ENCODE data around the gene CEP104. TPM values are rescaled to one million over a fixed set of nuclear protein-coding genes. Genes with fewer than 3 reads are reported as not detected.
A peak's percentile ranks its signal among the peaks of the same experiment; 100 is the strongest.

Gene CEP104
- total RNA-seq, 1 donor from 2014 or later = 43.8 TPM

DNA sequence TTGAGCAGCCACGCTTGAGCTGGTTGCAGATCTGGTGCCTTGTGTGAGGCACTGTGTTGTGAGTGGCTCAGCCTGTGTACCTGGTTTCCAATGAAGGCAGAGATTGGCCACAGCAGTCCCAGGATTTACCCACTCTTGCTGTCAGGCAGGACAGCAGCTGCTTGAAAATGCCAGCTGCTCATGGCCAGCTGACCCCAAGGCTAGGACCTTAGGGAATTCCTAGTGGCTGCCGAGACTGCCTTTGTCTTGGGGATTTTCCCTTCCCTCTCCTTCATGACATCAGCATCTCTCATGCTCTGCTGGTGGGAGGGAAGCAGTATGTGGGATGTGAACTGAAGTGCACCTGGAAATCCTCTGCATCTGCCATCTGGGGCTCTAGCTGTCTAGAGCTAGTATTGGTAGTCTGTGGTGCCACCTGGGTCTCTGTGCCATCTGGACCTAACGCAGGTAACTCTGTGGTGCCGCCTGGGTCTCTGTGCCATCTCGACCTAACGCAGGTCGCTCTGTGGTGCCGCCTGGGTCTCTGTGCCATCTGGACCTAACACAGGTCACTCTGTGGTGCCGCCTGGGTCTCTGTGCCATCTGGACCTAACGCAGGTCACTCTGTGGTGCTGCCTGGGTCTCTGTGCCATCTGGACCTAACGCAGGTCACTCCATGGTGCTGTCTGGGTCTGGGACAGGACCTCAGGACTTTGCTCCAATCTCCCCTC, 56.9 kb downstream of the CEP104 start:
- no peak overlapping the region for H3K4me3 Mint-ChIP-seq (ENCODE audit: low read depth)
- peaks cover 4% of the 10 kb centered on the region for H3K9me3 Mint-ChIP-seq (ENCODE audit: low read depth)
- DNase-seq (ENCODE audit: low spot score, unreplicated experiment) = no peak
- no peaks in the 10 kb centered on the region for H3K36me3 Mint-ChIP-seq (ENCODE audit: insufficient read depth)
- TF ChIP-seq, protein P1, sequence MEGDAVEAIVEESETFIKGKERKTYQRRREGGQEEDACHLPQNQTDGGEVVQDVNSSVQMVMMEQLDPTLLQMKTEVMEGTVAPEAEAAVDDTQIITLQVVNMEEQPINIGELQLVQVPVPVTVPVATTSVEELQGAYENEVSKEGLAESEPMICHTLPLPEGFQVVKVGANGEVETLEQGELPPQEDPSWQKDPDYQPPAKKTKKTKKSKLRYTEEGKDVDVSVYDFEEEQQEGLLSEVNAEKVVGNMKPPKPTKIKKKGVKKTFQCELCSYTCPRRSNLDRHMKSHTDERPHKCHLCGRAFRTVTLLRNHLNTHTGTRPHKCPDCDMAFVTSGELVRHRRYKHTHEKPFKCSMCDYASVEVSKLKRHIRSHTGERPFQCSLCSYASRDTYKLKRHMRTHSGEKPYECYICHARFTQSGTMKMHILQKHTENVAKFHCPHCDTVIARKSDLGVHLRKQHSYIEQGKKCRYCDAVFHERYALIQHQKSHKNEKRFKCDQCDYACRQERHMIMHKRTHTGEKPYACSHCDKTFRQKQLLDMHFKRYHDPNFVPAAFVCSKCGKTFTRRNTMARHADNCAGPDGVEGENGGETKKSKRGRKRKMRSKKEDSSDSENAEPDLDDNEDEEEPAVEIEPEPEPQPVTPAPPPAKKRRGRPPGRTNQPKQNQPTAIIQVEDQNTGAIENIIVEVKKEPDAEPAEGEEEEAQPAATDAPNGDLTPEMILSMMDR (IDR thresholded peaks at IDR 0.05; ENCODE audit: unreplicated experiment) = no peak
- no peak overlapping the region for H3K27ac Mint-ChIP-seq
- peaks cover 11% of the 10 kb centered on the region for H3K4me1 Mint-ChIP-seq (ENCODE audit: low read depth)
- peaks cover 38% of the 10 kb centered on the region for H3K27me3 Mint-ChIP-seq

DNA sequence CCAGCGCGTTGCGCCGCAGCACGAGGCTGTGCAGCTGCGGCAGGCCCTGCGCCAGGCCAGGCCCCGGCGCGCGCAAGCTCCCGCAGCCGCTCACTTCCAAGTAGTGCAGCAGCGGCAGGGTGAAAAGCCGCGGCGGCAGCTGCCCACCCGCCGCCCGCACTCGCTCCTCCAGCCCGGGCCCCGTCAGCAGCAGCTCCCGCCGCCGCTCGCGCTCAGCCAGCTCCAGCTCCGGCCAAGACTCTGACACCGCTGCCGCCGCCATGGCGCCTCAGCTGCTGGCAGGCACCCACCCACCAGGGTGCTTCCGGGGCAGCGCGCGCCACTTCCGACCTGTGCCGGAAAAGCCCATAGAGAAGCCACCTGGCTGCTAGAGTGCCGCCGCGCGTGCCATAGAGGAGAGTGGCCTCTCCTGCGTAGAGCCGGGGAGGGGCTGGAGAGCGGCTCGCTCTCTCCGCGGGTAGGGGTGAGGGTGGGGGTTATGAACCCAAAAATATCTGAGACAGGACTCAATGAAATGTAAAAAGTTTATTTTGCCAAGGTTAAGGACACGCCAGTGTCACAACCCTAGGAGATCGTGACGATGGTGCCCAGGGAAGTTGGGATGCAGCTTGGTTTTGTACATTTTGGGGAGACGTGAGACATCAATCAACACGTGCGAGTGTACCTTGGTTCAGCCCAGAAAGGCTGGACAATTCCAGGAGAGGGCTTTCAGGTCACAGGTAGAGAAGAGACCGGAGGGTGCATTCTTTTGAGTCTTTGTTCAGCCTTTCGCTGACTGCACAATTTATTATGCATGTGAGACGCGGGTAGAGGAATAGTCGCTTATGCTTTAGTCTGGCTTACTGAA, 60.6 kb downstream of the CEP104 start, which contains the start of gene LRRC47:
Gene LRRC47 (minus strand): TSS at position 284 of the 847 bp plus-strand sequence. CDS start 22 bp downstream, at position 262.
- Mint-ChIP-seq H3K36me3 (ENCODE audit: insufficient read depth) (peaks cover 2% of the 10 kb centered on the region), H3K4me1 (ENCODE audit: low read depth) (peaks cover 17% of the 10 kb centered on the region), H3K4me3 (ENCODE audit: low read depth) (peak within 1 kb of the TSS; percentile 89), H3K27ac (peak within 1 kb of the TSS; percentile 97), H3K27me3 (peaks cover 15% of the 10 kb centered on the region), H3K9me3 (ENCODE audit: low read depth) (peaks cover 3% of the 10 kb centered on the region)
- peak; percentile 76 for DNase-seq (ENCODE audit: low spot score, unreplicated experiment)
- TF ChIP-seq, protein P1 (IDR thresholded peaks at IDR 0.05; ENCODE audit: unreplicated experiment) = no peak

DNA sequence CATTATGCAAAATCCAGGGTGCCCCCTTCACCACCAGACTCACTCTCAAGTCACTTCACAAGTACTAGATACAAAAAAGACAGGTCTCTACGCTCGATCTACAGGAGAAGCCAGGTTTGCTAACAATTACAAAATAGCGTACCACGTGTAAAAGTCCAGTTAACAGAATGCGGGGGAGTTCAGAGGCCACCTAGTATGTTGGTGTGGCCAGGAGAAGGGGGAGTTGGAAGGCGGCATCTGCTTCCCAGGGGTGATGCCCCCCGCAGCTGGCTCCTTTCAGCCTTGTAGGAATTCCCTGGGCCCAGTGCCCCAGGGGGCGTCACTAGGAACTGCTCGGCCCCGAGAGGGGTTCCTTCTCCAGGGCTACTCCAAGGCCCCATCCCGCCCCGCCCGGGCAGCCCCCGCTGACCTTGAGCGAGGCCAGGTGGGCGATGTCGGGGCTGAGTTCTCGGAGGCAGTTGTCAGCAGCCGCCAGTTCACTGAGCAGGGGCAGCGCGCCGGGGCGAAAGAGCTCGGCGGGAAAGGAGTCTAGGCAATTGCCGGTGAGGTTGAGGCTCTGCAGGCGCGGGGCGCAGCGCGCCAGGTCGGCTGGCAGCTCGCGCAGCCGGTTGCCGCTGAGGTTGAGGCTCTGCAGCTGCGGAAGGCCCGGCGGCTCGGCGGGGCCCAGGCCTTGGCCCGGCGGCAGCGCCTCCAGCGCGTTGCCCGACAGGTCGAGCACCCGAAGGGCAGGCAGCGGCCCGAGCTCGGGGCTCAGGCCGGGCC, 61.4 kb downstream of the CEP104 start:
- H3K36me3 Mint-ChIP-seq (ENCODE audit: insufficient read depth) = peaks cover 2% of the 10 kb centered on the region
- peaks cover 7% of the 10 kb centered on the region for H3K27me3 Mint-ChIP-seq
- H3K4me1 Mint-ChIP-seq (ENCODE audit: low read depth) = peaks cover 17% of the 10 kb centered on the region
- H3K4me3 Mint-ChIP-seq (ENCODE audit: low read depth) = peak overlapping the region; percentile 86
- DNase-seq (ENCODE audit: low spot score, unreplicated experiment) = no peak
- TF ChIP-seq, protein P1 (IDR thresholded peaks at IDR 0.05; ENCODE audit: unreplicated experiment) = no peak
- peak overlapping the region; percentile 85 for H3K27ac Mint-ChIP-seq
- H3K9me3 Mint-ChIP-seq (ENCODE audit: low read depth) = no peaks in the 10 kb centered on the region

DNA sequence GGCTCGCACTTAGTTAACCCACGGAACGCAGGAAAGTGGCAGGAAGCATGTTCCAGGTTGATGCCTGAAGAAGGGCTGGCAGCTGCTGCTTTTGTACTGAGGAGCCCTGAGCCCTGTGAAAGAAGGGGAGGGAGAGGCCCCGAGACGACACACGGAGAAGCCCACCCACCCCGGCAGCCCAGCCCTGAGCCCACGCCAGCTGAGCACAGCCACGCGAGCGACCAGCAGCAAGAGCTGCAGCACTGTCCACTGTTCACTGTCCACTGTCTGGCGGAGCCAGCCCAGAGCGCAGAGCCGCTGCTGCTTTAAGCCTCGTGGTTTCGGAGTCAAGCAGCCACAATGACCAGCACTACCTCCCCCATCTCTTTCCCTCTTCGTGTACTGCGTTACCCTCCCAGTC, 66.1 kb downstream of the CEP104 start:
- H3K4me3 Mint-ChIP-seq (ENCODE audit: low read depth) = no peak overlapping the region
- no peaks in the 10 kb centered on the region for H3K27me3 Mint-ChIP-seq
- H3K27ac Mint-ChIP-seq = no peak overlapping the region
- H3K9me3 Mint-ChIP-seq (ENCODE audit: low read depth) = no peaks in the 10 kb centered on the region
- H3K36me3 Mint-ChIP-seq (ENCODE audit: insufficient read depth) = peaks cover 4% of the 10 kb centered on the region
- H3K4me1 Mint-ChIP-seq (ENCODE audit: low read depth) = peaks cover 10% of the 10 kb centered on the region
- DNase-seq (ENCODE audit: low spot score, unreplicated experiment) = no peak
- TF ChIP-seq, protein P1 (IDR thresholded peaks at IDR 0.05; ENCODE audit: unreplicated experiment) = no peak

DNA sequence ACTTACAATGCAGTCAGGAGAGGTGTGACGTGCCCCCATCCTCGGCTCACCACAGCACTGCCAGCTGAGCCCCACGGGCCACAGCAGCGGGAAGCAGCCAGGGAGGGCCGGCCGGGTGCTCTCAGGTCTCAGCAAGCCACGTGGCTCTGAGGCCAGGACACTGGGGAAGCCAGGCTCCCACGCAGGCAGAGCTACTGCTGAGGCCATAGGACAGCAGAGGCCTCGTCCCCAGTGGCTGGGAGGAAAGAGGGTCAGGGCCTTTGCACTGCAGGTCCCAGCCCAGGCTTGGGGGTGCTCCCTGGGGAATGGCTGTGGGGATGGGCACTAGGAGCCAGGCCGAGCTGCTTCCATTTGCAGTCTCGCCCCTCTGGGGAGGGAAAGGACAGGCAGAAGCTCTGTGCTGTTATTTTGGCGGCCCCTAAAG, 66.5 kb downstream of the CEP104 start:
- H3K4me1 Mint-ChIP-seq (ENCODE audit: low read depth) = peaks cover 9% of the 10 kb centered on the region
- no peak for DNase-seq (ENCODE audit: low spot score, unreplicated experiment)

More for the DNA sequence above, 66.5 kb downstream of the CEP104 start:
- no peak overlapping the region for H3K4me3 Mint-ChIP-seq (ENCODE audit: low read depth)
- TF ChIP-seq, protein P1 (IDR thresholded peaks at IDR 0.05; ENCODE audit: unreplicated experiment) = no peak
- no peaks in the 10 kb centered on the region for H3K9me3 Mint-ChIP-seq (ENCODE audit: low read depth)
- H3K36me3 Mint-ChIP-seq (ENCODE audit: insufficient read depth) = peaks cover 5% of the 10 kb centered on the region
- H3K27ac Mint-ChIP-seq = no peak overlapping the region
- no peaks in the 10 kb centered on the region for H3K27me3 Mint-ChIP-seq

All from progenitor cell of endocrine pancreas (in vitro differentiated cells).